Upper lobe of left lung (tissue), 6 donors: ENCODE data around the gene PIN4. TPM values are rescaled to one million over a fixed set of nuclear protein-coding genes. Genes with fewer than 3 reads are reported as not detected.
A peak's percentile ranks its signal among the peaks of the same experiment; 100 is the strongest.

Source experiments
- ATAC-seq, 2 donors: fragments of 200-7000 bp; cut with Tn5 transposase; one replicate each; pipeline ENCODE4 v1.9.1; 2022; ENCODE audit warnings: mild to moderate bottlenecking in 2 of 2, moderate library complexity in 2 of 2; ENCODE audit not compliant: low FRiP score in 2 of 2
- DNase-seq, 2 donors: peaks; one replicate each; pipeline ENCODE4 v3.0.0-alpha.2; 2019 to 2020
- H3K27ac ChIP-seq, 4 donors: fragments of 200-600 bp; sonication (generic); one replicate each; pipeline ENCODE4 v1.5.1; 2016 to 2019
- H3K27me3 ChIP-seq, 4 donors: fragments of 200-600 bp; sonication (generic); one replicate each; pipeline ENCODE4 v1.5.1; 2017 to 2019
- H3K36me3 ChIP-seq, 4 donors: fragments of 200-600 bp; sonication (generic); one replicate each; pipeline ENCODE4 v1.5.1; 2016 to 2019
- H3K4me1 ChIP-seq, 4 donors: fragments of 200-600 bp; sonication (generic); one replicate each; pipeline ENCODE4 v1.5.1; 2018 to 2019
- H3K4me3 ChIP-seq, 4 donors: fragments of 200-600 bp; sonication (generic); one replicate each; pipeline ENCODE4 v1.5.1; 2017 to 2019; ENCODE audit warnings: mild to moderate bottlenecking in 2 of 4, moderate library complexity in 1 of 4
- H3K9me3 ChIP-seq, 4 donors: fragments of 200-600 bp; sonication (generic); one replicate each; pipeline ENCODE4 v1.5.1; 2018 to 2019
- CTCF ChIP-seq, 6 experiments: fragments of 450-650 bp in 4 of 6; fragments of 200-600 bp in 2 of 6; sonication (generic) in 2 of 6; IDR thresholded peaks; one replicate each; pipeline ENCODE4 v1.5.1; 2016 to 2019; ENCODE audit warnings: antibody characterized with exemption in 6 of 6
- EP300 ChIP-seq, 4 donors: sonication (generic); formaldehyde crosslinking; IDR thresholded peaks; one replicate each; pipeline ENCODE4 v1.5.1; 2017; ENCODE audit warnings: antibody characterized with exemption in 4 of 4, control low read depth in 2 of 4
- POLR2A ChIP-seq, 4 donors: fragments of 450-650 bp; IDR thresholded peaks; one replicate each; pipeline ENCODE4 v1.5.1; 2016 to 2017; ENCODE audit warnings: antibody characterized with exemption in 4 of 4, mild to moderate bottlenecking in 2 of 4
- POLR2AphosphoS5 ChIP-seq, 2 donors: sonication (generic); formaldehyde crosslinking; IDR thresholded peaks; one replicate each; pipeline ENCODE4 v1.5.1; 2017; ENCODE audit warnings: antibody characterized with exemption in 2 of 2
- WGBS, 2 donors: methylation state at CpG; one replicate each; pipeline ENCODE4 v1.1.5; 2017 to 2018; 5-methylcytosine and 5-hydroxymethylcytosine counted together
- total RNA-seq, 6 donors: library from RNA; depleted of rRNA in 4 of 6; stranded (reverse); fragments of >200 nt in 4 of 6; gene quantifications; one replicate each; pipeline versions ENCODE4 v1.1.0 to v1.2.1, GENCODE V29; 2016 to 2021
- donor health status: DM: no; HTN: no; CAD: no; lungs with moderate emphysema.
- donor health status: DM: no; HTN: yes; CAD: no; lungs with severe emphysema.

Gene PIN4
- total RNA-seq, 6 donors from 2014 or later, result 3.1 to 23.2 (median 7.2) TPM

- Histone ChIP-seq H3K4me3 (no peak overlapping the region), H3K4me1 (peaks cover 5 to 14% (median 6%) of the 10 kb centered on the region in 4 donors), H3K27me3 (no peaks in the 10 kb centered on the region), H3K27ac (no peak overlapping the region), H3K9me3 (no peaks in the 10 kb centered on the region), H3K36me3 (peaks cover 0 to 9% (median 0%) of the 10 kb centered on the region in 4 donors)
- no peak for ATAC-seq
- WGBS, 2 donors, result 85 to 97% methylated on average over 2 of the region's 2 CpGs
- TF ChIP-seq POLR2A (IDR thresholded peaks at IDR 0.05), result no peak
- TF ChIP-seq POLR2AphosphoS5 (IDR thresholded peaks at IDR 0.05), result no peak
- no peak for TF ChIP-seq CTCF (IDR thresholded peaks at IDR 0.05)
- TF ChIP-seq EP300 (IDR thresholded peaks at IDR 0.05), result no peak
- no peak for DNase-seq
Measured at GRCh38 chrX:72182924-72183323, 1.4 kb downstream of the PIN4 start.

- TF ChIP-seq CTCF (IDR thresholded peaks at IDR 0.05) (no peak), POLR2A (IDR thresholded peaks at IDR 0.05) (no peak), EP300 (IDR thresholded peaks at IDR 0.05) (no peak), POLR2AphosphoS5 (IDR thresholded peaks at IDR 0.05) (no peak)
- 76 to 80% methylated on average over 7 of the region's 7 CpGs for WGBS, 2 donors
- Histone ChIP-seq H3K9me3 (no peaks in the 10 kb centered on the region), H3K27ac (no peak overlapping the region), H3K4me3 (no peak overlapping the region), H3K36me3 (peaks cover 0 to 23% (median 10%) of the 10 kb centered on the region in 4 donors), H3K27me3 (no peaks in the 10 kb centered on the region), H3K4me1 (no peaks in the 10 kb centered on the region)
- ATAC-seq (peak in 1 of 2 donors; percentile 49), DNase-seq (no peak)
Measured at GRCh38 chrX:72201836-72202536, 20.4 kb downstream of the PIN4 start.

GRCh38 chrX:72202792-72203401 is 21.3 kb downstream of the PIN4 start:
- Histone ChIP-seq H3K27me3 (no peaks in the 10 kb centered on the region), H3K4me3 (no peak overlapping the region), H3K4me1 (no peaks in the 10 kb centered on the region), H3K36me3 (peaks cover 0 to 20% (median 7%) of the 10 kb centered on the region in 4 donors), H3K27ac (no peak overlapping the region), H3K9me3 (no peaks in the 10 kb centered on the region)
- 61 to 85% methylated on average over 3 to 4 of the region's 4 CpGs for WGBS, 2 donors
- TF ChIP-seq POLR2A (IDR thresholded peaks at IDR 0.05) (no peak), CTCF (IDR thresholded peaks at IDR 0.05) (no peak), EP300 (IDR thresholded peaks at IDR 0.05) (no peak), POLR2AphosphoS5 (IDR thresholded peaks at IDR 0.05) (no peak)
- ATAC-seq (no peak), DNase-seq (no peak)

GRCh38 chrX:72203421-72203820 is 21.9 kb downstream of the PIN4 start:
- no peak for DNase-seq
- no peaks in the 10 kb centered on the region for H3K9me3 ChIP-seq
- no peak for ATAC-seq
- no peak overlapping the region for H3K4me3 ChIP-seq
- 72 to 96% methylated on average over 5 to 6 of the region's 6 CpGs for WGBS, 2 donors
- TF ChIP-seq POLR2A (IDR thresholded peaks at IDR 0.05), result no peak
- no peak for TF ChIP-seq CTCF (IDR thresholded peaks at IDR 0.05)
- no peak for TF ChIP-seq POLR2AphosphoS5 (IDR thresholded peaks at IDR 0.05)
- TF ChIP-seq EP300 (IDR thresholded peaks at IDR 0.05), result no peak
- H3K27ac ChIP-seq, result no peak overlapping the region
- no peaks in the 10 kb centered on the region for H3K4me1 ChIP-seq
- H3K36me3 ChIP-seq, result peaks cover 0 to 18% (median 4%) of the 10 kb centered on the region in 4 donors
- H3K27me3 ChIP-seq, result no peaks in the 10 kb centered on the region
